Motor neuron (in vitro differentiated cells): ENCODE results near the gene BEAN1. TPM values are rescaled to one million over a fixed set of nuclear protein-coding genes. Genes with fewer than 3 reads are reported as not detected.

ENCODE experiments used
- ATAC-seq, 8 experiments: fragments of 200-7000 bp; cut with Tn5 transposase; replicated peaks in 6 of 8; 2 replicates each; pipeline ENCODE4 v1.8.0; 2021; ENCODE audit warnings: mild to moderate bottlenecking in 8 of 8, moderate library complexity in 8 of 8
- H3K27ac ChIP-seq, 2 donors: fragments of 250-450 bp; sonication (Bioruptor Pico); 2 replicates each; pipeline ENCODE4 v1.9.0; 2021; ENCODE audit warnings: antibody characterized with exemption in 2 of 2, mild to moderate bottlenecking in 2 of 2, moderate library complexity in 1 of 2
- H3K4me1 ChIP-seq, 2 donors: fragments of 250-450 bp; sonication (Bioruptor Pico); replicated peaks in 1 of 2; 2 replicates each; pipeline ENCODE4 v1.6.1; 2021; ENCODE audit warnings: antibody characterized with exemption in 2 of 2, mild to moderate bottlenecking in 2 of 2, moderate library complexity in 1 of 2
- H3K4me3 ChIP-seq, 5 donors: fragments of 250-450 bp; sonication (Bioruptor Pico); 2 replicates each; pipeline ENCODE4 v1.9.0; 2021; ENCODE audit warnings: antibody characterized with exemption in 5 of 5, mild to moderate bottlenecking in 5 of 5, moderate library complexity in 4 of 5
- WGBS, 10 experiments: fragments of 450-650 bp; shearing (Covaris generic); methylation state at CpG; one replicate each; pipeline ENCODE4 v1.0.0; 2022; 5-methylcytosine and 5-hydroxymethylcytosine counted together
- in situ Hi-C, 9 experiments: fragments of 400-800 bp; cut with MboI; loops; one replicate each; pipeline ENCODE4 v1.15.0; 2021; ENCODE audit warnings: low sequenced_read_pairs in 9 of 9, low pct_unique_long_range_greater_than_20kb in 2 of 9; ENCODE audit not compliant: unreplicated experiment in 9 of 9
- total RNA-seq, 8 experiments: library from RNA; unstranded; fragments of 300-600 nt; gene quantifications; 2 replicates each; pipeline versions ENCODE4 v1.2.3 to v1.2.4, GENCODE V29; 2022

The BEAN1 gene
- total RNA-seq, 8 experiments from 2014 or later, result 1.5 to 11.5 (median 3.3) TPM

GRCh38 chr16:66471716-66472393 is 44.8 kb downstream of the BEAN1 start:
- peak in 1 of 8 experiments; percentile 43 for ATAC-seq
- H3K27ac ChIP-seq, result no peak overlapping the region
- H3K4me1 ChIP-seq, result no peaks in the 10 kb centered on the region
- in situ Hi-C loops, result loop anchor here in 1 of 9 experiments (10.0 kb wide), 1 partner anchor 67 kb away; no protein-coding TSS in a partner anchor
- H3K4me3 ChIP-seq, result no peak overlapping the region
- 80 to 100% (median 89%) methylated on average over 1 to 3 of the region's 10 CpGs; no CpG with 5 or more reads in 5 of the 10 experiments for WGBS, 10 experiments

DNA sequence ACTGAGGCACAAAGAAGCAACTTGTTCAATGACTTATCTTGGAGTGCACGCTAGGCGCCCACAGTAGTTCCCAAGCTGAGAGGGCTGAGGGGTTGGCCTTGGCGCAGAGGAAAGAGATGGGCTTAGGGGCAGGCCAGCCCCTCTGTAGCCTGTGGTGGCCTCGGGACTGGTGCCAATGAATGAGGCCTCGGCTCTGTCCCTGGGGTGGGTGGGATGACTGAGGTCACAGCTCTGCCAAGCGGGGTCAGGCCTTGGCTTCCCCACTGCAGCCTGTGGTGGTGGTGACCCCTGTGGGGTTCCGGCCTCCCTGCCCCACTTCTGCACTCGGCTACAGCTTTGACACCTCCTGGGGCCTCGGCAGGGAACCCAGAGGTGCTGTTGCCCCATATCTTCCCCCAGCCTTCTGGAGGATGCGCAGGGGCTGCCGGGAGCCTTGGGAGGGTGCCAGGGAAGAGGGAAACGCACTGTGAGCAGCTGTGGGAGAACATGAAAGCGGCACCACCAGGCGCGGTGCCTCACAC is 46.0 kb downstream of the BEAN1 start:
- 40 to 100% (median 89%) methylated on average over 1 to 3 of the region's 15 CpGs; no CpG with 5 or more reads in 3 of the 10 experiments for WGBS, 10 experiments
- no peaks in the 10 kb centered on the region for H3K4me1 ChIP-seq
- no peak for ATAC-seq
- in situ Hi-C loops, result loop anchor here in 1 of 9 experiments (10.0 kb wide), 1 partner anchor 68 kb away; no protein-coding TSS in a partner anchor
- no peak overlapping the region for H3K27ac ChIP-seq
- H3K4me3 ChIP-seq, result no peak overlapping the region

GRCh38 chr16:66473654-66474519 is 46.8 kb downstream of the BEAN1 start:
- in situ Hi-C loops, result loop anchor here in 1 of 9 experiments (10.0 kb wide), 1 partner anchor 69 kb away; no protein-coding TSS in a partner anchor
- WGBS, 10 experiments, result 37 to 88% (median 75%) methylated on average over 1 to 3 of the region's 4 CpGs; no CpG with 5 or more reads in 4 of the 10 experiments

GRCh38 chr16:66474750-66475199 is 47.7 kb downstream of the BEAN1 start:
- in situ Hi-C loops, result loop anchor here in 1 of 9 experiments (10.0 kb wide), 1 partner anchor 70 kb away; no protein-coding TSS in a partner anchor
- 23 to 81% (median 60%) methylated on average over 1 to 4 of the region's 4 CpGs; no CpG with 5 or more reads in 1 of the 10 experiments for WGBS, 10 experiments
- H3K4me1 ChIP-seq, result no peaks in the 10 kb centered on the region
- H3K27ac ChIP-seq, result no peak overlapping the region
- ATAC-seq, result no peak
- no peak overlapping the region for H3K4me3 ChIP-seq

More at GRCh38 chr16:66473654-66474519, 46.8 kb downstream of the BEAN1 start:
- no peak overlapping the region for H3K4me3 ChIP-seq
- H3K27ac ChIP-seq, result no peak overlapping the region
- peak in 3 of 8 experiments; percentile 8 to 43 (median 40) for ATAC-seq
- H3K4me1 ChIP-seq, result no peaks in the 10 kb centered on the region

GRCh38 chr16:66475232-66475631 is 48.1 kb downstream of the BEAN1 start:
- 80 to 100% (median 92%) methylated on average over 1 to 2 of the region's 2 CpGs; no CpG with 5 or more reads in 4 of the 10 experiments for WGBS, 10 experiments
- H3K4me3 ChIP-seq, result no peak overlapping the region
- H3K27ac ChIP-seq, result no peak overlapping the region
- in situ Hi-C loops, result loop anchor here in 1 of 9 experiments (10.0 kb wide), 1 partner anchor 70 kb away; no protein-coding TSS in a partner anchor
- H3K4me1 ChIP-seq, result no peaks in the 10 kb centered on the region
- no peak for ATAC-seq

GRCh38 chr16:66476328-66477027 is 49.4 kb downstream of the BEAN1 start:
- in situ Hi-C loops, result loop anchor here in 1 of 9 experiments (10.0 kb wide), 1 partner anchor 72 kb away; no protein-coding TSS in a partner anchor
- no peaks in the 10 kb centered on the region for H3K4me1 ChIP-seq
- WGBS, 10 experiments, result 27 to 100% (median 46%) methylated on average over 1 to 6 of the region's 8 CpGs; no CpG with 5 or more reads in 1 of the 10 experiments
- H3K27ac ChIP-seq, result no peak overlapping the region
- ATAC-seq, result peak in 1 of 8 experiments; percentile 12
- no peak overlapping the region for H3K4me3 ChIP-seq

DNA sequence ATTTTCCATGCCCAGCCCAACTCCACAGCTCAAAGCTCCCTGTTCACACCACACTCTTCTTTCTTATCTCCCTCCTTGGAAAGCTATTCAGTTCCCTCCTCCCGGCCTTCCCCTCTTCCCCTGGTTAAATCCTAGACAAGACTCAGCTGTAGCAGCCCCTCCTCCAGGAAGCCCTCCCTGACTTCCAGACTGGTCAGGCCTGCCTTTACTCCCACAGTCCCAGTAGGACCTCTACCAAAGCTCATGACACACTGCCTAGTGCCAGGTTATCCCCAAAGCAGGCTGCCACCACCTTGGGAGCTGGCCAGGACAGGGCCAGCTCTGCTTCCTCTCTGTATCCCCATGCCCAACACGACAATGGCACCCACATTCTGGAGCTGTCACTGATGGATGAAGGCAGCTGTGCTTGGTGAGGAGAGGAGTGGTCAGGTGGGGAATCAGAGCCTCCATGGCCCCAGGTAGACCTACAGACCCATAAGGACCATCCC is 50.0 kb downstream of the BEAN1 start:
- in situ Hi-C loops, result loop anchor here in 1 of 9 experiments (10.0 kb wide), 1 partner anchor 72 kb away; no protein-coding TSS in a partner anchor
- WGBS, 10 experiments, result 20 to 63% (median 60%) methylated on average over 1 of the region's 2 CpGs; no CpG with 5 or more reads in 7 of the 10 experiments
- ATAC-seq, result no peak
- Histone ChIP-seq H3K4me1 (no peaks in the 10 kb centered on the region), H3K27ac (no peak overlapping the region), H3K4me3 (no peak overlapping the region)

GRCh38 chr16:66478733-66479511 is 51.8 kb downstream of the BEAN1 start:
- Histone ChIP-seq H3K27ac (no peak overlapping the region), H3K4me3 (no peak overlapping the region), H3K4me1 (no peaks in the 10 kb centered on the region)
- peak in 4 of 8 experiments; percentile 19 to 88 (median 80) for ATAC-seq
- in situ Hi-C loops, result loop anchor here in 1 of 9 experiments (10.0 kb wide), 1 partner anchor 74 kb away; no protein-coding TSS in a partner anchor
- 0 to 68% (median 33%) methylated on average over 2 to 6 of the region's 10 CpGs; no CpG with 5 or more reads in 6 of the 10 experiments for WGBS, 10 experiments

GRCh38 chr16:66479661-66480264 is 52.7 kb downstream of the BEAN1 start:
- 40 to 57% methylated on average over 1 of the region's 5 CpGs; no CpG with 5 or more reads in 8 of the 10 experiments for WGBS, 10 experiments
- in situ Hi-C loops, result loop anchor here in 1 of 9 experiments (10.0 kb wide), 1 partner anchor 75 kb away; no protein-coding TSS in a partner anchor
- no peak for ATAC-seq

DNA sequence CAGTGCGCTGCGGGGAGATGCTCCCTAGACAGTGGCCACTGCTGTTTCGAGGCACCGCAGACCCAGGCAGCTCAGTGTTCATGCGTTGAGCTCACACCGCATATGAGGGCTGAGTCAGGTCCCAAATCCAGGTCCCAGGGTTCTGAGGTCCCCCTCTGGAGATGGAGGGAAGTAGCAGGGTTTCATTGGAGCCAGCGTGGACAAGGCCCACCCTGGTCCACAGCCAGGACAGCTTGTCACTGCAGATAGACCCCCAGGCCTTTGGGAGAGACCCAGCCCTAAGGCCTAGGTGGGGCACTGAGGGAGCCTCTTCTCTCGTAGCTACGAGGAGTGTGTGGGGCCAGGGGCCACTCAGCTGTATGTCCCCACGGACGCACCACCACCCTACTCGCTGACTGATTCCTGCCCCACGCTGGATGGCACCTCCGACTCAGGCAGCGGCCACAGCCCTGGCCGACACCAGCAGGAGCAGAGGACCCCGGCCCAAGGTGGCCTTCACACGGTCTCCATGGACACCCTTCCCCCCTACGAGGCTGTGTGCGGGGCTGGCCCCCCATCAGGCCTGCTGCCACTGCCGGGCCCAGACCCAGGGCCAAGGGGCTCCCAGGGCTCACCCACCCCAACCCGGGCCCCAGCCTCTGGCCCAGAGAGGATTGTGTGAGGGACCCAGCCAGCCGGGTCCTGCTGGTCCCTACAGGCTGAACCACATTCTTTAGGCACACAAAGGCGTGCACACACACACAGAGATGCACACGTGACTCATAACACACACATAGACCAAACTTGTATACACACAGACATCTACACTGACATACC is 53.4 kb downstream of the BEAN1 start:
- no peak for ATAC-seq
- WGBS, 10 experiments, result 60 to 93% (median 80%) methylated on average over 2 to 3 of the region's 25 CpGs; no CpG with 5 or more reads in 7 of the 10 experiments
- in situ Hi-C loops, result no loop called here
- Histone ChIP-seq H3K27ac (no peak overlapping the region), H3K4me1 (no peaks in the 10 kb centered on the region), H3K4me3 (no peak overlapping the region)

More at GRCh38 chr16:66479661-66480264, 52.7 kb downstream of the BEAN1 start:
- Histone ChIP-seq H3K4me3 (no peak overlapping the region), H3K27ac (no peak overlapping the region), H3K4me1 (no peaks in the 10 kb centered on the region)
